Kidney epithelial cell (primary cell): ENCODE measurements around the gene KIF4A. TPM values are rescaled to one million over a fixed set of nuclear protein-coding genes. Genes with fewer than 3 reads are reported as not detected.
"Not testable (repeated sequence)": the region's sequence is repeated elsewhere in the genome, so short reads cannot be mapped to it uniquely, and the experiment has no call there.

Source experiments
- DNase-seq: peaks from one replicate; pipeline ENCODE4 v3.0.0-alpha.2; 2010; ENCODE audit warnings: low read depth
- H3K27me3 ChIP-seq: 2 replicates; pipeline ENCODE4 v1.6.0; 2011; ENCODE audit warnings: low read length; ENCODE audit not compliant: control insufficient read depth, insufficient read depth
- H3K36me3 ChIP-seq: 2 replicates; pipeline ENCODE4 v1.5.1; 2011; ENCODE audit warnings: low read length; ENCODE audit not compliant: control insufficient read depth, insufficient read depth
- H3K4me3 ChIP-seq: 2 replicates; pipeline ENCODE4 v1.5.1; 2011; ENCODE audit warnings: low read depth, mild to moderate bottlenecking, control low read depth, low read length
- total RNA-seq: library from RNA; depleted of rRNA; stranded (reverse); fragments of >200 nt; gene quantifications from 2 replicates; pipeline ENCODE4 v1.2.3, GENCODE V29; 2015
- TF ChIP-seq, protein P1 (sequence below): IDR thresholded peaks from 2 replicates; pipeline ENCODE4 v1.5.1; 2011; ENCODE audit warnings: mild to moderate bottlenecking, moderate library complexity, low read length, control low read depth, inconsistent platforms; ENCODE audit not compliant: insufficient read depth, poor library complexity, severe bottlenecking

Gene KIF4A
- total RNA-seq, 1 donor from 2014 or later = 4.8 TPM

DNA sequence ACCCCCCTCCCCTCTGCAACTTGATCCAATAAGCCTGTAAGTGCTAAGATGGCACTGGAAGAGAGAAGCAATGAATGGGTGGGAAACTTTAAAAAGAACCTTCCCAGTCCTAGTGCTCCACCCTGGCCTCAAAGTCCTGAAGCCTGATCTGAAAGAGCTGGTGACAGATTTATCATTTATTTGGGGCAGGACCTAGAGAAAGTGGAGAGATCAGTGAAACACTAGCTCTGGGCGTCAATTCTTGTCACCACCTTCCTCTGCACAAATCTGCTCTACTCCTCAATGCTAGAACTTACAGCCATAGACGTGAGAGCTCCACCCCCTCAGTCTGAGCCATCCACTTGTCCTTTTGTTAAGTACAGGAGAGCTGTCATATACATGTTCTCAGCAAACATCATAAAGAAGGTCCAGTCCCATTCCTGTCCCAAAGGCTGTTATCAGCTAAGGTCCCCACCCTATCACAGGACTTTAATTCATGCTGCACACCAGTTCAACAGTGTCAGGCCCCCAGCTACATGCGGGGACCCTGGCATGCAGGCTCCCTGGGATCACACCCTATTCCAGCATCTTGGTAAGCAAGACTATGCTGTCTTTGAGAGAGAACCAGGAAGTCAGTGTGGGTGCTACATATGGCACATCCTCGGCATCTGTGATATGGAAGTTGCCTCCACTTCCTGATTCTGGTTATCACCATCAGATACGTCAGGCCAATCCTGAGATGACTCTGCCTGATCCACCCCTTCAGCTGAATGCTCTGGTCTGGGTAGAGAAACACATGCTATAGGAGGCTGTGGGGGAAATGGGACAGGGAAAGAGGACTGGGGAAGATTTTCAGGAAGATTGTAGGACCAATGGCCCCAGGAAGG lies 32.2 kb upstream of the KIF4A start:
- H3K27me3 ChIP-seq = no peaks in the 10 kb centered on the region
- no peak for DNase-seq
- H3K36me3 ChIP-seq = no peaks in the 10 kb centered on the region
- no peak overlapping the region for H3K4me3 ChIP-seq
- TF ChIP-seq, protein P1, sequence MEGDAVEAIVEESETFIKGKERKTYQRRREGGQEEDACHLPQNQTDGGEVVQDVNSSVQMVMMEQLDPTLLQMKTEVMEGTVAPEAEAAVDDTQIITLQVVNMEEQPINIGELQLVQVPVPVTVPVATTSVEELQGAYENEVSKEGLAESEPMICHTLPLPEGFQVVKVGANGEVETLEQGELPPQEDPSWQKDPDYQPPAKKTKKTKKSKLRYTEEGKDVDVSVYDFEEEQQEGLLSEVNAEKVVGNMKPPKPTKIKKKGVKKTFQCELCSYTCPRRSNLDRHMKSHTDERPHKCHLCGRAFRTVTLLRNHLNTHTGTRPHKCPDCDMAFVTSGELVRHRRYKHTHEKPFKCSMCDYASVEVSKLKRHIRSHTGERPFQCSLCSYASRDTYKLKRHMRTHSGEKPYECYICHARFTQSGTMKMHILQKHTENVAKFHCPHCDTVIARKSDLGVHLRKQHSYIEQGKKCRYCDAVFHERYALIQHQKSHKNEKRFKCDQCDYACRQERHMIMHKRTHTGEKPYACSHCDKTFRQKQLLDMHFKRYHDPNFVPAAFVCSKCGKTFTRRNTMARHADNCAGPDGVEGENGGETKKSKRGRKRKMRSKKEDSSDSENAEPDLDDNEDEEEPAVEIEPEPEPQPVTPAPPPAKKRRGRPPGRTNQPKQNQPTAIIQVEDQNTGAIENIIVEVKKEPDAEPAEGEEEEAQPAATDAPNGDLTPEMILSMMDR = no peak

DNA sequence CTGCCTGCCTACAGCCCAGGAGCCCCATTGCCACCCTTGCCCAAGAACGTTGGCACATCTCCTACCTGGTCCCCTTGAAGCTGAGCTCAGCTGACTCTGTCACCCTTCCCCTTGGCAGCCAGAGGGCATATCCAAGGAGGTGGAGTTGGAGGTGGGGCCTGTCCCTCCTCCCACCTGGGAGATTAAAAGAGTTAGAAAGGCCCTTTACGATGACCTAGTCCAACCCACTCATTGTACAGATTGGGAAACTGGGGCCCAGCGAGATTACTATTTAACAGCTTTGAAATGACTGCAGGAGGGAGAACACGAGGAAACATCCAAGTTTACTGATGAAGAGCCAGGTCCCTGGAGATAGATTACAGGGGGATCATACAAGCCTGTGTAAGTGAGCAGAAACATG lies 29.8 kb upstream of the KIF4A start, which contains the start of gene P2RY4:
Gene P2RY4, minus strand, starts transcription at position 101 of the 400 bp plus-strand sequence. CDS start 580 bp downstream, outside the sequence.
- TF ChIP-seq, protein P1 = no peak
- no peaks in the 10 kb centered on the region for H3K27me3 ChIP-seq
- no peak within 1 kb of the TSS for H3K4me3 ChIP-seq
- DNase-seq = no peak
- H3K36me3 ChIP-seq = no peaks in the 10 kb centered on the region

DNA sequence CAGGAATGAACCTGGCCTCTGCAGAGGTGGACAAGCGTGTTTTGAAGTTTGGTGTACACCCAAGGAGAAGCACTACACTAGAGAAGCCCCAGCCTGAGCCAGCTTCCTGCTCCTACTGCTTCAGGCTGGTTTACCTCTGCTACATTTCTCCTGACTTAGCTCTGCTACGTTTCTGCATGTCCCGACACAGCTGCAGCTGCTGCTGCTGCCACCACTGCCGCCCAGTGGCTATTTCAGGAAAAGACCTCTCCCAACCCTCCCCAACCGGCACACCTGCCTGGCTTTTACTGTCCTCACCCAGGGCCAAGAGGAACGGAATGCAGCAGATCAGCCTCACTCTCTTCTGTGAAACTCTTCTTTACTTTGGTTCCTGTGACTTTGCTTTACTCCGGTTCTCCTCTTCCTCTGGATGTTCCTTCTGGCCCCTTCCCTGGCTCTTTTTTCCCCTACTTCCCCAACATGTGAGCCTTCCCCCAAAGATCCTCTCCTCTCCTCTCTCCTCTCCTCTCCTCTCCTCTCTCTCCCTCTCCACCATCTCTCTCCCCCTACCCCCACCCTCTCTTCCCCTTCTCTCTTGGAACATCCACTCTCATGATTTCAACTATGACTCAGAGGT lies 26.8 kb upstream of the KIF4A start:
- Histone ChIP-seq H3K4me3 (no peak overlapping the region), H3K27me3 (no peaks in the 10 kb centered on the region), H3K36me3 (no peaks in the 10 kb centered on the region)
- TF ChIP-seq, protein P1 = peak; percentile 69
- DNase-seq = no peak

DNA sequence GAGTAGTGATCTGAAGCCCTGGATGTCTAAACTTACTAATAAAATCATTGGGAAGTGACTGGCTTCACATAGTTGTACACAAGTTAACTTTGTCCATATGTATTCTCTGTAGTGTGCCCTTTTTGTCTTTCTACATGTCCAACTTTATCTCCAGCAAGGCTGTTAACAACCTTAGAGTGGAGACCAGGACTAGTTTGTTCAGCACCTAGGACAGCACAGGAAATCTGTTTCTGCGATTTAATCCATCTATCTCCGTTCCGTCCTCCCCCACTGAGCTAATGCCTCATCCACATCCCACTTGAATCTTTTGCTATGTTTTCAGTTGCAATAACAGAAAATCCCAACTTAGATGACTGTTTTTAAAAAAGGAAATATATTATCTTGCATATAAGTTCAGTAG lies 25.1 kb upstream of the KIF4A start:
- Histone ChIP-seq H3K4me3 (no peak overlapping the region), H3K36me3 (no peaks in the 10 kb centered on the region), H3K27me3 (no peaks in the 10 kb centered on the region)
- TF ChIP-seq, protein P1 = no peak
- DNase-seq = no peak

DNA sequence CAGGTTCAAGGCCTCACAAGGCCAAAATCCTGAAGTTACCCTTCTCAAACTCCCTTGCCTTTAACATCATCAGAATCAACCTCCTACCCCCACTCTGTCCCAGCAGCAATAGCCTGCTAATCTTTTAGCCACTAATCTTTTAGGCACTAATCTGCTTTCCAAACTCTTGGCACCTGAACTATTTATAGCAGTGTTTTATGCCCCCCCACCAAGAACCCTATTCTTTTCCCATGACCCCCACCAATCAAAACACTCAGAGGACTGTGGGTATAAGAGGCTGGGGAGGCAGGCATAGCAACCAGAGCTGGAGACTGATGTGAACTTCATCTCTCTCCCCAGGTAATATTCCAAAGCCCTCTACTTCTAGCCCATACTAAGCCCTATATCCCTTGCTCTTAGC lies 21.9 kb upstream of the KIF4A start, which contains the start of gene ARR3:
Gene ARR3, plus strand, starts transcription at position 301 of the 400 bp plus-strand sequence. CDS start 1,052 bp downstream, outside the sequence.
- no peak for DNase-seq
- Histone ChIP-seq H3K4me3 (no peak within 1 kb of the TSS), H3K27me3 (no peaks in the 10 kb centered on the region), H3K36me3 (no peaks in the 10 kb centered on the region)
- TF ChIP-seq, protein P1 = no peak

DNA sequence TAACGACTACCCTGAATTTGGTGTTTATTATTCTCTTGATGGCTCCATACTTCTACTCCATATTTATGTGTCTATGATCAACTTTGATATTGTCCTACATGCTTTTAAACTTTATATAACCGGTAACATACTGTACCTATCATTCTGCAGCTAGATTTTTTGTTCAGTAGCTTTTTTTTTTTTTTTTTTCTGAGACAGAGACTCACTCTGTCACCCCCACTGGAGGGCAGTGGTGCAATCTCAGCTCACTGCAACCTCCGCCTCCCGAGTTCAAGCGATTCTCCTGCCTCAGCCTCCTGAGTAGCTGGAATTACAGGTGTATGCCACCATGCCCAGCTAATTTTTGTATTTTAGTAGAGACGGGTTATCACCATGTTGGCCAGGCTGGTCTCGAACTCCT lies 15.9 kb upstream of the KIF4A start:
- not testable (repeated sequence) for H3K27me3 ChIP-seq, H3K4me3 ChIP-seq, H3K36me3 ChIP-seq, DNase-seq
